BJ (cell line): ENCODE data around the gene VEGFD. TPM values are rescaled to one million over a fixed set of nuclear protein-coding genes. Genes with fewer than 3 reads are reported as not detected.

ENCODE experiments used
- CTCF ChIA-PET: fragments of 350-600 bp; formaldehyde crosslinking; extraction: SDS; loops from one replicate; lab custom pipeline; 2021; ENCODE audit warnings: antibody characterized with exemption, inconsistent platforms; lab: Yijun Ruan, JAX
- POLR2A ChIA-PET: fragments of 300-600 bp; sonication (Branson Sonifier 250); formaldehyde crosslinking; extraction: SDS; loops from one replicate; lab custom pipeline; 2021; ENCODE audit warnings: antibody characterized with exemption; lab: Charles Lee
- DNase-seq: peaks from one replicate; pipeline ENCODE4 v3.0.0-alpha.2; 2011; ENCODE audit warnings: low read depth
- H3K27me3 ChIP-seq: 2 replicates; pipeline ENCODE4 v1.6.0; 2011; ENCODE audit warnings: low read length; ENCODE audit not compliant: control insufficient read depth, insufficient read depth
- H3K36me3 ChIP-seq: 2 replicates; pipeline ENCODE4 v1.5.1; 2011; ENCODE audit warnings: low read length; ENCODE audit not compliant: control insufficient read depth, insufficient read depth
- H3K4me3 ChIP-seq: 2 replicates; pipeline ENCODE4 v1.5.1; 2011; ENCODE audit warnings: low read depth, mild to moderate bottlenecking, control low read depth, low read length
- polyA minus RNA-seq: library from RNA; depleted of rRNA, polyadenylated mRNA; stranded (reverse); fragments of >200 nt; gene quantifications from 2 replicates; pipeline ENCODE4 v1.2.3, GENCODE V29; 2011; rRNA and poly(A)+ RNA removed
- polyA plus RNA-seq: library from polyadenylated mRNA; depleted of rRNA; stranded (reverse); fragments of >200 nt; gene quantifications from 2 replicates; pipeline ENCODE4 v1.2.3, GENCODE V29; 2011; rRNA removed
- TF ChIP-seq, protein P1 (sequence below): IDR thresholded peaks from 2 replicates; pipeline ENCODE4 v1.5.1; 2011; ENCODE audit warnings: low read depth, mild to moderate bottlenecking, control low read depth, inconsistent platforms, low read length, moderate library complexity; ENCODE audit not compliant: insufficient read depth

The VEGFD gene
- 0.07 and 0.16 TPM in 2 replicates for polyA plus RNA-seq
- 0.14 and 0.26 TPM in 2 replicates for polyA minus RNA-seq

- no peaks in the 10 kb centered on the region for H3K36me3 ChIP-seq
- no peaks in the 10 kb centered on the region for H3K27me3 ChIP-seq
- DNase-seq: no peak
- no peak within 1 kb of the TSS for H3K4me3 ChIP-seq
- ChIA-PET CTCF (interaction anchor here (1.0 kb wide), 1 partner anchor 87 kb away, joined by 3 read pairs; no protein-coding TSS in a partner anchor), POLR2A (no interaction called here)
- TF ChIP-seq, protein P1, sequence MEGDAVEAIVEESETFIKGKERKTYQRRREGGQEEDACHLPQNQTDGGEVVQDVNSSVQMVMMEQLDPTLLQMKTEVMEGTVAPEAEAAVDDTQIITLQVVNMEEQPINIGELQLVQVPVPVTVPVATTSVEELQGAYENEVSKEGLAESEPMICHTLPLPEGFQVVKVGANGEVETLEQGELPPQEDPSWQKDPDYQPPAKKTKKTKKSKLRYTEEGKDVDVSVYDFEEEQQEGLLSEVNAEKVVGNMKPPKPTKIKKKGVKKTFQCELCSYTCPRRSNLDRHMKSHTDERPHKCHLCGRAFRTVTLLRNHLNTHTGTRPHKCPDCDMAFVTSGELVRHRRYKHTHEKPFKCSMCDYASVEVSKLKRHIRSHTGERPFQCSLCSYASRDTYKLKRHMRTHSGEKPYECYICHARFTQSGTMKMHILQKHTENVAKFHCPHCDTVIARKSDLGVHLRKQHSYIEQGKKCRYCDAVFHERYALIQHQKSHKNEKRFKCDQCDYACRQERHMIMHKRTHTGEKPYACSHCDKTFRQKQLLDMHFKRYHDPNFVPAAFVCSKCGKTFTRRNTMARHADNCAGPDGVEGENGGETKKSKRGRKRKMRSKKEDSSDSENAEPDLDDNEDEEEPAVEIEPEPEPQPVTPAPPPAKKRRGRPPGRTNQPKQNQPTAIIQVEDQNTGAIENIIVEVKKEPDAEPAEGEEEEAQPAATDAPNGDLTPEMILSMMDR: no peak
Observed at GRCh38 chrX:15384304-15384703, at the start of gene VEGFD. Gene VEGFD (minus strand): TSS chrX:15384413. CDS start chrX:15383946, 467 bp downstream.

DNA sequence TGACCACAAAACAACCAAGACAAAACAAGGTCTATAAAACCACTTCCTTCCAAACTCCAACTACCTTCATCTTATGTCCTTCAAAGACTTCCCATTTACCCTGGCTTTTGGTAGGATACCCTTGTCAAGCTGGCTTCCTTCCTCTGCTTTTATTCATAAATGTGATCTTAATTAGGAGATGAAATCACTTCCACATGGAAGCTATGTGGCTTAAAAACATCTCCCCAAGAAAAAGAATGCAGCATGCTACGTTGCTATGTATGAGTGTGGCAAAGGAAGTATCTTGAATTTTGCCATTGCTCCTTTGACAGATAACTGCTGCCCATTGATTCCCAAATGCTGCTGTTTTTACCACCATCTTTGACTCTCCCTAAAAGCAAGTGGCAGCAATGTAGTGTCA, 46.4 kb upstream of the VEGFD start:
- Histone ChIP-seq H3K4me3 (no peak overlapping the region), H3K36me3 (no peaks in the 10 kb centered on the region), H3K27me3 (no peaks in the 10 kb centered on the region)
- DNase-seq: peak; percentile 15
- TF ChIP-seq, protein P1: no peak
- CTCF ChIA-PET: no interaction called here
- POLR2A ChIA-PET: no interaction called here

DNA sequence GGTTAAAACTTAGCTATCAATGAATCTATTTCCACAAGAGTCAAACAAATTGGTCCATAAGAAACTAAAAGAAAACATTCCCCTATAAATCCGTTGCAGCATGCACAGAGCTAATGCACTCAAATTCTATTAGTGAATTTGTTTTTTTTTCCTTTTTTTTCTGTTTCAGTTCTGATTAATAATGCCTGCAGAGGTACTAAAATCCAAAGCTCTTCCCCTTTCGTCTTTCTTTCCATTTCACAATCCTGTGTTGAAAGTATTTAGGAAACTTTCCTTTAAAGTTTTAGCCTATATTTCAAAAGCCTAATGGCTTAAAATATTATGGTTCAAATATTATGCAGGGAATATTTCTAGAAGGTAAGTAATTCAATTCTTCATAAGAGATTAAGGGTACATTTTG, 45.9 kb upstream of the VEGFD start:
- no peak for DNase-seq
- ChIA-PET CTCF (no interaction called here), POLR2A (no interaction called here)
- H3K4me3 ChIP-seq: no peak overlapping the region
- H3K27me3 ChIP-seq: no peaks in the 10 kb centered on the region
- H3K36me3 ChIP-seq: no peaks in the 10 kb centered on the region
- TF ChIP-seq, protein P1: no peak

DNA sequence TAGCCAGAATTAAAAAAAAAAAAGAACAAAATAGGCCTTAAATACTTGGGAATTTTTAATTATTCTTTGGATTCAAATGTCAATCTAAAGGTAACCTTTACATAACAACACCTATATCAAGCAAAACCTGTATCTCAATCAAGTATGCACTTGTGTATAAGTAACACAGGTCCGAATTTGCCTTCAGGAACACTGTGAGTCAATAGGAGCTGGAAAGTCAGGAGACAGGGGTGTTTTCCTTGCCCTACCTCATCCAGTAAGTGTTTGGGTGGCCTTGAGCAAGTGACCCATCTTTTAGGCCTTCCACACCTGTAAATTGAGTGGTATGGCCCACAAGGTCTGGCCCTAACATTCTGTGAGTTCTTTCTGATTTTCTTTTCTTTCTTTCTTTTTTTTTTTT, 40.8 kb upstream of the VEGFD start:
- no peak for DNase-seq
- TF ChIP-seq, protein P1: no peak
- ChIA-PET POLR2A (no interaction called here), CTCF (no interaction called here)
- H3K27me3 ChIP-seq: no peaks in the 10 kb centered on the region
- no peak overlapping the region for H3K4me3 ChIP-seq
- H3K36me3 ChIP-seq: no peaks in the 10 kb centered on the region

DNA sequence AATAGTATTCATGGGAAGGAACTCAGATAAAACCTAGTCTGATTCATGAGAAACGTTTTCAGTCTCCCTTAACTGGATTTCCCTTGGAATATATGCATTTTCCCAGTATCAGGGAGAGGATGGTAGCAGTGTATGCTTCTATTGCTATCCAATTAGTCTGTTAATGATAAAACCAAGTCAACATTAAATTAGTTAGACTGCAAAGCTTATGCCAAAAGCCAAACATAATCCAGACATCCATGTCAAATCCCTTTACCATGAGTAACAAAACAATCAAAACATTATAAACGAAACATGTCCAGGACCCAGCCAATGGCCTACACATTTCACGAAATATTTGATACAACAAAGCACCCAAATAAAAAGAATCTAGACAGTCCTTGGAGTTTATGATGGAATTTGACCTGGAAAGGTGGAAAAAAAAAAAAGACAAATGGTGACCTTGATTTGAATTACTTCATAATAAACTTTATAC, 34.5 kb upstream of the VEGFD start:
- POLR2A ChIA-PET: no interaction called here
- CTCF ChIA-PET: no interaction called here
- no peak for DNase-seq
- TF ChIP-seq, protein P1: no peak
- H3K27me3 ChIP-seq: no peaks in the 10 kb centered on the region
- no peak overlapping the region for H3K4me3 ChIP-seq
- H3K36me3 ChIP-seq: no peaks in the 10 kb centered on the region
